Germinal center (tissue), 1 donor: Measurements from ENCODE around the gene CDC5L.
A peak's percentile ranks its signal among the peaks of the same experiment; 100 is the strongest.

Source experiments
- DNase-seq: peaks from one replicate; pipeline ENCODE4 v3.0.0; 2012; ENCODE audit warnings: mixed read lengths, low spot score

Gene CDC5L

DNA sequence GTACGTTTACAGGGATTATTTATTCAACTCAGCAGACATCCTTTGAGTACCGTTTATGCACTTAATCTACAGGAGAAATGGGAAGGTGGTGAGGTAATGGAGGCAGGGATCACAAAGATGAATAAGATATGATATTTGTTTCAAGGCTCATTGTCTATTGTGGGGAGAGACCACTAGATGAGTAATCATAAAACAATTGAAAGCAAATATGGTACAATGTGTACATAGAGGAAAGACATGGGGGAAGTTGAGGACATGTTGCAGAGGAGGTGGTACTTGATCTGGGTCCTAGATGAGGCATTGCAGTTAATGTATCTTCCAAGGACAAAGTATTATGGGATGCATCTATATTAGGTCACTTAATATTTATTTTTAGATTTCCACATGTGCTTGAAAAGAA is 13.7 kb upstream of the CDC5L start:
- no peak for DNase-seq

DNA sequence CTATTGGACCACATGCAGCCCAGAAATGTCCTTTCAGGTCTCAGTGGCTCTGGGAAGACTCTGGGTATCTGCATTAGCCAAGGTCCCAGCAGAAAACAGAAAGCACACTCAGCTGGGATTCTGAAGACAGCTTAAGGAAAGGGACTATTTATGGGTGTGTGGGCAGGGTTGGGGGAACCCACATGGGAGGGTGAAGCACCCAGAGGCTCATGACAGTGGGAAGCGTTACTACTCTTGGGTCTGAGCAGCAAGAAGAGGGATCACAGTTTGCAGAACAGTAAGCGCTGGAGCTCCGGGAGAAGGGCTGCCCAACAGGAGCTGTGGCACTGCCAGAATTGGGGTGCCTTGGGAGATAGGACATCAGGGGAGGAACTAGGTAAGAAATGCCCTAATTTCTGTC is 12.4 kb upstream of the CDC5L start:
- no peak for DNase-seq

DNA sequence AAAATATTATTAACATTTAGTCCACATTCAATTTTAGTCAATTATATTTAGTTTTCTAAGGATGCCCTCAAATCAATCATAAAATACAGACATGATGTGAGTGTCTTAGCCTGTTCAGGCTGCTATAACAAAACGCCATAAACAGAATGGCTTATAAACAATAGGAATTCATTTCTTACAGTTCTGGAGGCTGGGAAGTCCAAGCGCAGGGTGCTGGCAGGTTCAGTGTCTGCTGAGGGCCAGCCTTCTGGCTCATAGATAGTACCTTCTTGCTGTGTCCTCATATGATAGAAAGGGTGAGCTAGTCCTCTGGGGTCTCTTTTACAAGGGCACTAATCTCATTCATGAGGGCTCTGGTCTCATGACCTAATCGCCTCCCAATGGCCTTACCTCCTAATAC is 10.0 kb upstream of the CDC5L start:
- DNase-seq, result no peak

DNA sequence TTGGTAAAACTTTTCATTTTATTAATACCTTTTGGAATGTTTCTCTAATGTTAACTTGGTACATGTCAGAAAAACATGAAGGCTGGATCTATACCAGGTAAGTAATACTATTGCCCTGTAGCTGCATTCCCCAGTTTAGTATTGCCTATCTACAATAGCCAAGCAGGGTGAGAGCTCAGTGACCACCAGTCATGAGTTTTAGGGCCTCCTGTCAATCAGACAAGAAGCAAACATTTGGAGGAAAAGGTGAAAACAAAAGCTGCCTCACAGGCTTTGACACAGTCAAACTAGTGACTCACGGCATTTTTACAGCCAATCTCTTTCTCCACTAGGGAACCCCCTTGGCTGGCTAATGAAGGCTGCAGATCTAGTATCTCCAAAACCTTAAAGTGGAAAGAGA is 9.5 kb upstream of the CDC5L start:
- no peak for DNase-seq

DNA sequence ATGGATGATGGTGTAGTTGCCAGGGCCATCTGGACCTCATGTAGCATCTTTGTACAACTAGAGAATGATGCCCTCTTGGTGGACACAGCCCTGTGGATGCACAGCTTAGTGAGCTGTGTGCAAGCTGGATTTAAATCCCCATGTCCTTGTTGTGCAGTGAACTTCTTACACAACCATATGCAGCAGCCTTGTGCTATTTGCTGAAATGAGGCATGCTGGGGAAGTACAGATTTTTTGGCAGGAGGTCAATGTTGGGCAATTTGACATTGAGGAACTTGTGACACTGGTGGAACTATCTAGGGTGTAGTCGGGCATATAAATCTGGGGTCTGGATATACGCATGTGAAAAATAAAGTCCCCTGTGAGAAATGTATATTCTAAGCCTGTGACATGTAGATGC is 5.8 kb upstream of the CDC5L start:
- no peak for DNase-seq

GRCh38 chr6:44386364-44386928 is 1.1 kb upstream of the CDC5L start:
- DNase-seq, result no peak

DNA sequence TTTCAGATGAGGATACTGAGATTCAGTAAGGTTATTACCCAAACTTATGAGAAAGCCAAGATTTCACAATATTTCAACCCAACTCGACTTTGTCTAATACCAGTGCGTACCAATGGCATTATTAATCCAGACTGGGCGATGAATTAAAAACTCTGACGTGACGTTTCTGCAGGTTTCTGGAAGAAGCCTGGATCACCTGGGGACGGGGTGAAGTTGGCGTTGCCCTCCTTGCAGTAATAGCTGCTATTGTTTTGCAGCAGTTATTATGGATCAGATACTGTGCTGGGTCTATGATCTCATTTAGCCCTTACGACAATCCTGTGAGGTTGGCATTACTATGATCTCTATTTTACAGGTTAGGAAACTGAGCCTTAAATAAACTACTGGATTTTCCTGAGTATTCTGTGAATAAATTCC is 569 bp upstream of the CDC5L start:
- peak; percentile 24 for DNase-seq

DNA sequence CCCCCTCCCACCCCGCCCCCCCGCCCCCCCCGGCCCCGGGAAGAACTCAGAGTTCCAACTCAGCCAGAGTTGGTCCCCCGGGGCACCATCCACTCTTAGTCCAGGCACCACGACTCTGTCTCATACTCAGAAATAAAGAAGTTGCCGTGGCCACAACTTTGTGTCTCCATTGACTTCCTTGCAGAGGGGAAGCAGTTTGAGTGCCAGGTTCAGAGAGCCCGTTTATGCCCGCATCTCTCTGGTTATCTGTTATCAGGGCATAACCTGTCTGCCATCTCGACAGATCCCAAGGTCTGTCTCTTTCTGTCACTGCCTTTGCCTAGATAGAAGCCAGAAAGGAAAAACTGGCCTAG is 605 bp downstream of the CDC5L start:
- no peak for DNase-seq

DNA sequence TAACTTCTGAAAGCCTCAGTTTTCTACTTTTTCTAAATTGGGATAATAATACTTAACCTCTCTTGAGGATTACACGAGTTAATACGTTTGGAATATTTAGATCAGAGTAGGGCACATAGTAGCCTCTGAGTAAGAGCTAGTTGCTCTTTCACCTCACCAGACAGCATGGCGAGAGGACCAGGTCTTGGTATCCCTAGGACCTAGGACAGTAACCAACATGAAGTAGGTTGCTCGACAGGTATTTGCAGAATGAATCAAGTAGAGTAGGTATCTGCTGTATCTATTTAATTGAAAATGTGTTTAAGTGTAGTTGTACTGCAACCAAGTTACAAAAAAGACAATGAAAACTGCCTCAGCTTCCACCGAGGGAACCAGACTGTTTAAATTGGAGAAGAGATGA is 1.4 kb downstream of the CDC5L start:
- DNase-seq, result no peak

DNA sequence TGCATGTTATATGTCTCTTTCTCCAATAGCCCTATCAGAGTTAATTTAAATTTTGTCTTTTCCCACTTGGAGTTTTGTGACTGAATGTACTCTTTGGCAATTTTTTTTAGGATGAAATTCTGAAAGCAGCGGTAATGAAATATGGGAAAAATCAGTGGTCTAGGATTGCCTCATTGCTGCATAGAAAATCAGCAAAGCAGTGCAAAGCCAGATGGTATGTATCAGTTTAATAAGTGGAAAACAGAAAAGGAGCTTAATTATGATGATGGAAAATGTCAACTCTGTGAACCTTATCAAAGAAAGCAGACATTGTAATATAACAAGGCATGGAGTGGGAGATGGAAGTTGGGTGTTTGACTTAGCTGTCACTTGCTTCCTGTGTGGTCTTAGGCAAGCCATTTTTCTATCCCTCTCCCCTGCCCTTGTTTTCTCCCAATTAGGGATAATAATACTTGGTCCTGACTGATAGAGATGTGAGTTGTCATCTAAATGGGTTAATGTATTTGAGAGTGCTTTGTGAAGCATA is 2.7 kb downstream of the CDC5L start:
- no peak for DNase-seq

DNA sequence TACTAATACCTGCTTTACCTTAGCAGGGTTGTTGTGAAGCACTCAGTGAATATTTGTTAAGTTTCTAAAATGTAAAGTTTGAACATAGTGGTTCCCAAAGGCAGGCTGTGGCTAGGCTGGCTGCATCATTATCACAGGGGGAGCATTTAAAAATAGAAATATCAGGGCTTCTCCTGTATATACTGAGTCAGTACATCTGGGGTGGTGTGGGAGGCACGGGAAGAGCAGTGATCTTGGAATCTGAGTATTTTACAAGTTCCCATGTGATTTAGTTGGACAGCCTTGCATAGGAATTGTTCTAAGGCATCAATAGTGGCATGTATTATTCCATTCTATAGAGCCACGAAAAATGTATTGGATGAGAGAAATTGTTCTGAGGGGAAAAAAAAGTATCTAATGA is 8.0 kb downstream of the CDC5L start:
- DNase-seq, result no peak

DNA sequence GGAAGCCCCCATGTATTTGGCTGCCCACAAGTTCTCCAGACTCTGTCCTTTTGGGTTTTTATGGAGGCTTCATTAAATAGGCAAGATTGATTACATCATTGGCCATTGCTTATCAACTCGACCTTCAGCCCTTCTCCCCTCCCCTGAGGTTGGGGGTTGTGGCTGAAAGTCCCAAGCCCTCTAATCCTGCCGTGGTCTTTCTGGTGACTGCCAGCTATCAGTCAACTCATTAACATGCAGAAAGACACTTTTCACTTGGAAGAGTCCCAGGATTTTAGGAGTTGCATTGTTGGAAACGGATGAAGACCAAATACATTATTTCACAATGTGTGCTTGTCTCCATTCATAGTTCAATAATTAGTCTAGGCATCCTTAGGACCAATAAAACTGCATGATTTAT is 9.5 kb downstream of the CDC5L start:
- DNase-seq, result no peak

DNA sequence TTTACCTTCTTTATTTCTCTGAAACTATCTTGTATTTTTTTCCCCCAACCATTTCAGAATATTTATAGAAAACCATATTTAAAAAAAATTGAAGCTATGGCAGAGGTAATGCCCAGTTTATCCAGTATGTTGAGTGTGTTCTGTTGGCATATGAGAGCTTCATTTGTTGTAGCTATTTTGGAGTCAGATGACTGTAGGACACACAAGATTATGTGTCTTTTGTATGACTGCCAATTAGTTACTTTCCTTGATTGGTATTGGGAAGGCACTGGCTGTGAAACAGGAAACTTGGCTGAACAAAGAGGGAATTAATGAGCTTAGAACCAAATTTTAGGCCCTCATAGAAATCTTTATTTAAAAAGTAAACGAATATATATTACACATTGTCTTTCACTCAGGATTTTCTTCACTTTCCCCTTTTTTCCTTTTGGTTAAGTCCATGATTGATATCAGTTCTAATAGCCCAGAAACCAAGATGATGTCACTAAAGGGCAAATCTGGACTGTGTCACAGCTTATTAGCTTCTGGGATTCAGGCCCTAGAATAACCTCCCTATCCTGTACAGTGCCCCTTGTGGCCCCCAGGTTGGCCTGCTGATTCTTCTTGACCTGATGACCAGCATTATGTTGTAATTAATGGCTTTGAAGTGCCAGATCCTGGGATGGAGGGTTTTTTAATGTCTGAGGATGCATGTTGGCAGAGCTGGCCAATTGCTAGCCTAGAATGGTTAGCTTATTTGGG is 10.1 kb downstream of the CDC5L start:
- no peak for DNase-seq

GRCh38 chr6:44399991-44400390 is 12.5 kb downstream of the CDC5L start:
- DNase-seq, result no peak

- no peak for DNase-seq
These were observed 13.1 kb downstream of the CDC5L start for GRCh38 chr6:44400572-44400971.

GRCh38 chr6:44401138-44401537 is 13.6 kb downstream of the CDC5L start:
- DNase-seq, result no peak

GRCh38 chr6:44404022-44404714 is 16.7 kb downstream of the CDC5L start:
- DNase-seq, result no peak

DNA sequence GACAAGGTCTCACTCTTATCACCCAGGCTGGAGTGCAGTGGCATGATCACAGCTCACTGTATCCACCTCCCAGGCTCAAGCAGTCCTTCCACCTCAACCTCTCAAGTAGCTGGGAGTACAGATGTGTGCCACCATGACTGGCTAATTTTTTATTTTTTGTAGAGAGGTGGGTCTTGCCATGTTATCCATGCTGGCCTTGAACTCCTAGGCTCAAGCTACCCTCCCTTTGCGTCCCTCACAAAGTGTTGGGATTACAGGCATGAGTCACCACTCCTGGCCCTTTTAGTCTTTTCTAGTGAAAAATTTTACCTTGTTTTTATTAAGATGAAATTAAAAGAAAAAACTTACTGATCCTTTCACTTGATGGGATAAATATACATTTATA is 17.2 kb downstream of the CDC5L start:
- DNase-seq, result no peak

- no peak for DNase-seq
These were observed 20.6 kb downstream of the CDC5L start for GRCh38 chr6:44407951-44408670.

GRCh38 chr6:44409207-44409794 is 21.8 kb downstream of the CDC5L start:
- DNase-seq, result no peak

- DNase-seq, result no peak
These were observed 22.9 kb downstream of the CDC5L start for GRCh38 chr6:44410363-44410762.

DNA sequence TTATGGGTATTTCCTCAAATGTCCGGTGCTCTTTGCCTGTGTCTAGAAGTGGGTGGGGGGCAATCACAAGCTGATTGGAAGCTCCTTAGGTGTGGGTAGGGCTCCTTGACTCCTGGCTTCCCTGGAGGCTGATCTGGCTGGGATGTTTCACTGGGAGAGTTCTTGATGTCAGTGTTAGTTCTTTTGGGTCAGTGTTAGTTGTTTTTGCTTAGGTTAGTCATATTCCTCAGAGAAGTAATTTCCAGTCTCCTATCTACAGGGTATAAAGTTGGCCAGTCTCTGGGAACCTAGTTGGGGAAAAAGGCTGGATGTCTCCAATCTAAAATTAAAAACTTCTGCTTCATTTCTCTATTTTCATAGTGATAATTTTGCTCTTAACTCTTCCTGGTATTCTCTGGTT is 23.6 kb downstream of the CDC5L start:
- no peak for DNase-seq
